Nephron progenitor cell (in vitro differentiated cells): Measurements from ENCODE around the gene FYN.

Experiments used
- DNase-seq: peaks from one replicate; pipeline ENCODE4 v3.0.0; 2021
- H3K27ac Mint-ChIP-seq: 2 replicates; pipeline ENCODE4 v1.8.0; 2021; ENCODE audit warnings: mild to moderate bottlenecking, moderate library complexity, mixed read lengths
- H3K27me3 Mint-ChIP-seq: 2 replicates; pipeline ENCODE4 v1.8.0; 2021; ENCODE audit warnings: mild to moderate bottlenecking, low read depth, mixed read lengths; ENCODE audit not compliant: poor library complexity
- H3K36me3 Mint-ChIP-seq: 2 replicates; pipeline ENCODE4 v1.8.0; 2021; ENCODE audit warnings: low read depth, mixed read lengths
- H3K4me1 Mint-ChIP-seq: 2 replicates; pipeline ENCODE4 v1.8.0; 2021; ENCODE audit warnings: mixed read lengths
- H3K4me3 Mint-ChIP-seq: 2 replicates; pipeline ENCODE4 v1.8.0; 2021; ENCODE audit warnings: mild to moderate bottlenecking, moderate library complexity, mixed read lengths
- H3K9me3 Mint-ChIP-seq: 2 replicates; pipeline ENCODE4 v1.8.0; 2021; ENCODE audit warnings: mild to moderate bottlenecking, moderate library complexity, mixed read lengths
- CTCF ChIP-seq: fragments of 200-600 bp; sonication (generic); IDR thresholded peaks from 2 replicates; pipeline ENCODE4 v1.5.0; 2021; ENCODE audit warnings: antibody characterized with exemption

The FYN gene

GRCh38 chr6:111662072-111662793, 211.0 kb downstream of the FYN start:
- Mint-ChIP-seq H3K36me3 (peaks cover 6% of the 10 kb centered on the region), H3K4me3 (peak overlapping the region; percentile 71), H3K9me3 (no peaks in the 10 kb centered on the region), H3K4me1 (peaks cover 57% of the 10 kb centered on the region), H3K27ac (peak overlapping the region; percentile 97), H3K27me3 (no peaks in the 10 kb centered on the region)
- TF ChIP-seq CTCF = no peak
- no peak for DNase-seq

DNA sequence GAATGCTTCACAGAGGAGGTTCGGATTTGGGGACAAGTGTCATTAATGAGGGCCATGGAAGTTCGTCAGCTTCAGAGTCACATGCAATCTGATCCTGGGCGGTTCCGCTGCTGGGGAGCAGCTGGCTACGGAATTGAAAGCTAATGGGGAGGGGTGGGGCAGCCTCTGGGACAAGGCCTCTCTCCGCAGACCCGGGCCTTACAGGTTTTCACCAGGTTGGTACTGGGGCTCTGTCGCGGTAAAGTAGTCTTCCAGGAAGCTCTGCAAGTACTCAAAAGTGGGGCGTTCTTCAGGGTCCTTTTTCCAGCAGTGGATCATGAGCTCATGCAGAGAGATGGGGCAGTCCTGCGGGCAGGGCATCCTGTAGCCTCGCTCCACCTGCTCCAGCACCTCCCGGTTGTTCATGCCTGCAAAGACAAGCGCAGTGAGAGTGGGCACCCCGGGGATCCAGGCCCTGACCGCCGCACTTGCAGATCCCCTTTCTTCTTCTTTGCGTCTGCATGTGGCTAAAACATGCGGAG, 211.7 kb downstream of the FYN start:
- Mint-ChIP-seq H3K9me3 (no peaks in the 10 kb centered on the region), H3K4me3 (peak overlapping the region; percentile 71), H3K36me3 (no peaks in the 10 kb centered on the region), H3K4me1 (peaks cover 51% of the 10 kb centered on the region), H3K27ac (peak overlapping the region; percentile 55), H3K27me3 (no peaks in the 10 kb centered on the region)
- no peak for TF ChIP-seq CTCF
- peak; percentile 46 for DNase-seq

DNA sequence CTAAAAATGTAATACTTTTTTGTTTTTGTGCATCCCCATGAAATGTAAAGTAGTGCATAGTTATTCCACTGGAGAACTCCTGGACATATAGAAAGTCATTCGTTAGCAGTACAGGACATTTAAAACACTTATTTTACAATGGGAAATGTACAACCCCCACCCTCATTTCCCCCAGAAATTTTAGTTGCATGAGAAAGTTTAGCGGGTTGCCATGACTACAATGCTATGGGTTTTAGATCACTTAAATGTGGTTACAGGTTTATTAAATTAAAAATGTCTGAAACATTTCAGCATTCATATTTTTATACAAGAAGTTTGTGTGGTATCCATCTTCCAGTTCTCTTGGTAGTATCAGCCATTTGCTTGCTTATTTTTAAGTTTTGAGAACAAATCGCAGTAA, 212.7 kb downstream of the FYN start:
- H3K36me3 Mint-ChIP-seq = no peaks in the 10 kb centered on the region
- peaks cover 51% of the 10 kb centered on the region for H3K4me1 Mint-ChIP-seq
- H3K4me3 Mint-ChIP-seq = no peak overlapping the region
- peaks cover 8% of the 10 kb centered on the region for H3K27me3 Mint-ChIP-seq
- no peak for TF ChIP-seq CTCF
- no peak for DNase-seq
- no peak overlapping the region for H3K27ac Mint-ChIP-seq
- H3K9me3 Mint-ChIP-seq = no peaks in the 10 kb centered on the region

DNA sequence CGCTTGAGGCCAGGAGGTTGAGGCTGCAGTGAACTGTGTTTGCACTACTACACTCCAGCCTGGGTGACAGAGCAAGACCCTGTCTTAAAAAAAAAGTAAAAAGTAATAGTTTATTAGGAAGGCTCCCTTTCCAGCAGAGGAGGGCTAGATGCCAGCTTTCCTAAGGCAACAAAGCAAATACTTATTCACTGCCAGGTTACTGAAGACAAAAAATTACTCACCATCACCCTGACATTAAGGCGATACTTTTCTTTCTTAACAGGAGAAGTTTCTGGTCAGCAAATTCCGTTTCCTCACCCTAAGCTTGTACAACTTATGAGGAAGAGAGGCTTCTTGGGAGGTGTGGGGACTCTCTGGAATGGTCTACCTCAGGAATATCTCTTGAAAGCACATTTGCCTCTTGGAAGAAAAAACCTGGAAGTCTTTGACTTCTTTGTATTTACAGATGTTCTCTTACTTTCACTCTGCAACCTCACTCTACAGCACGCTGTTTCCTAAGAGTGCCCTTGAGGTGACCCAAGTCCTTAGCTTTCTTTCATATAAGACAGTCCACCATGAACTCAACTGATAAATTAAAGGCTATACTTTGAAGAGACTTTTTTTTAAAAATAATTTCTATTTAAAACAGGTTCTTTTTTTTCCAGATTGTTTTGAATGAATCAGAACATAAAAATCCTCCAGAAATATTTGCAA, 214.6 kb downstream of the FYN start:
- DNase-seq = no peak
- Mint-ChIP-seq H3K4me3 (no peak overlapping the region), H3K9me3 (no peaks in the 10 kb centered on the region), H3K36me3 (no peaks in the 10 kb centered on the region), H3K27me3 (peaks cover 8% of the 10 kb centered on the region), H3K27ac (no peak overlapping the region), H3K4me1 (peaks cover 40% of the 10 kb centered on the region)
- TF ChIP-seq CTCF = no peak

DNA sequence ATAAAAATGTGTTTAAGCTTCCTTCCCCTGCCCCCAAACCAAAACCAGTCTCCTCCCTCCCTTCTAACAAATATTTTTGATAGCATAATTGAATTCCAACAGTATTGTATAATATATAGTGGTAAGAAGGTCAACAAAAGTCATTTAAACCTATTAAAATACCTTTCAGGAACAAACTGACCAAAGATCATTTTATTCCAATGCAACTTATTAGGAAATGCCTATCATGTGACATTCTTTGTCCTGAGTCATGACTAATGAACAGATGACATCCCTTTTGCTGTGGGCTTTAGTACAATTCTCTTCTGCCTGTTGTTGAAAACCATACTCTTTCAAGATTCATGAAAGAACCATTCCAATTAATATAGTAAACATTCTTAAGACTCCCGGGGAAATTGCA, 216.1 kb downstream of the FYN start:
- peaks cover 8% of the 10 kb centered on the region for H3K27me3 Mint-ChIP-seq
- no peak for TF ChIP-seq CTCF

More for the DNA sequence above, 216.1 kb downstream of the FYN start:
- Mint-ChIP-seq H3K4me3 (no peak overlapping the region), H3K9me3 (no peaks in the 10 kb centered on the region), H3K4me1 (peaks cover 28% of the 10 kb centered on the region), H3K27ac (no peak overlapping the region), H3K36me3 (no peaks in the 10 kb centered on the region)
- DNase-seq = no peak
